ENCODE data around the gene CTDSP2. TPM values are rescaled to one million over a fixed set of nuclear protein-coding genes. Genes with fewer than 3 reads are reported as not detected.

The CTDSP2 gene
- total RNA-seq, 1 donor from 2014 or later = 83.2 TPM

- no peak overlapping the region for H3K27ac Mint-ChIP-seq (ENCODE audit: unreplicated experiment)
- H3K27me3 Mint-ChIP-seq (ENCODE audit: low read depth) = no peaks in the 10 kb centered on the region
- no peak for TF ChIP-seq CTCF (conservative IDR thresholded peaks at IDR 0.05)
- H3K9me3 Mint-ChIP-seq = no peaks in the 10 kb centered on the region
- no peak for DNase-seq (ENCODE audit: low read depth, low spot score)
- no peaks in the 10 kb centered on the region for H3K36me3 Mint-ChIP-seq (ENCODE audit: low read depth)
- H3K4me1 Mint-ChIP-seq = no peaks in the 10 kb centered on the region
- no peak overlapping the region for H3K4me3 Mint-ChIP-seq
Measured at GRCh38 chr12:57811028-57811755, 35.3 kb downstream of the CTDSP2 start.

GRCh38 chr12:57810450-57810849 is 36.1 kb downstream of the CTDSP2 start:
- no peaks in the 10 kb centered on the region for H3K4me1 Mint-ChIP-seq
- no peak overlapping the region for H3K4me3 Mint-ChIP-seq
- H3K27ac Mint-ChIP-seq (ENCODE audit: unreplicated experiment) = no peak overlapping the region
- no peaks in the 10 kb centered on the region for H3K9me3 Mint-ChIP-seq
- H3K27me3 Mint-ChIP-seq (ENCODE audit: low read depth) = no peaks in the 10 kb centered on the region
- H3K36me3 Mint-ChIP-seq (ENCODE audit: low read depth) = no peaks in the 10 kb centered on the region
- no peak for TF ChIP-seq CTCF (conservative IDR thresholded peaks at IDR 0.05)
- no peak for DNase-seq (ENCODE audit: low read depth, low spot score)

- TF ChIP-seq CTCF (conservative IDR thresholded peaks at IDR 0.05) = no peak
- Mint-ChIP-seq H3K27me3 (ENCODE audit: low read depth) (no peaks in the 10 kb centered on the region), H3K4me3 (no peak overlapping the region)
Measured at GRCh38 chr12:57809425-57809824, 37.1 kb downstream of the CTDSP2 start.

GRCh38 chr12:57808351-57808750 is 38.2 kb downstream of the CTDSP2 start:
- Mint-ChIP-seq H3K27me3 (ENCODE audit: low read depth) (no peaks in the 10 kb centered on the region), H3K9me3 (no peaks in the 10 kb centered on the region), H3K27ac (ENCODE audit: unreplicated experiment) (no peak overlapping the region), H3K4me1 (no peaks in the 10 kb centered on the region), H3K36me3 (ENCODE audit: low read depth) (no peaks in the 10 kb centered on the region), H3K4me3 (no peak overlapping the region)
- no peak for TF ChIP-seq CTCF (conservative IDR thresholded peaks at IDR 0.05)
- no peak for DNase-seq (ENCODE audit: low read depth, low spot score)

More at GRCh38 chr12:57809425-57809824, 37.1 kb downstream of the CTDSP2 start:
- H3K9me3 Mint-ChIP-seq = no peaks in the 10 kb centered on the region
- no peaks in the 10 kb centered on the region for H3K36me3 Mint-ChIP-seq (ENCODE audit: low read depth)
- H3K27ac Mint-ChIP-seq (ENCODE audit: unreplicated experiment) = no peak overlapping the region
- H3K4me1 Mint-ChIP-seq = no peaks in the 10 kb centered on the region
- no peak for DNase-seq (ENCODE audit: low read depth, low spot score)

- Mint-ChIP-seq H3K4me1 (no peaks in the 10 kb centered on the region), H3K9me3 (no peaks in the 10 kb centered on the region), H3K27me3 (ENCODE audit: low read depth) (no peaks in the 10 kb centered on the region), H3K27ac (ENCODE audit: unreplicated experiment) (peak overlapping the region; percentile 57), H3K36me3 (ENCODE audit: low read depth) (no peaks in the 10 kb centered on the region), H3K4me3 (no peak overlapping the region)
- no peak for DNase-seq (ENCODE audit: low read depth, low spot score)
- no peak for TF ChIP-seq CTCF (conservative IDR thresholded peaks at IDR 0.05)
Measured at GRCh38 chr12:57807285-57807684, 39.2 kb downstream of the CTDSP2 start.

Measured in neural crest cell (in vitro differentiated cells).